HEK293 (cell line): ENCODE measurements around the gene OR2H1.

Experiments
- CTCF ChIA-PET: fragments of 350-600 bp; formaldehyde crosslinking; extraction: SDS; loops from one replicate; lab custom pipeline; 2021; ENCODE audit warnings: antibody characterized with exemption; lab: Yijun Ruan, JAX
- POLR2A ChIA-PET: fragments of 300-600 bp; formaldehyde crosslinking; extraction: SDS; loops from one replicate; lab custom pipeline; 2020; ENCODE audit warnings: antibody characterized with exemption, inconsistent platforms; lab: Yijun Ruan, JAX
- H3K27ac ChIP-seq: fragments of 200-500 bp; sonication (Bioruptor generic); 2 replicates; pipeline ENCODE4 v1.5.1; 2014; ENCODE audit warnings: low read depth, low read length, control low read depth, inconsistent platforms; ENCODE audit errors: extremely low read depth
- H3K36me3 ChIP-seq, 2 experiments: fragments of 200-500 bp in 1 of 2; sonication (Bioruptor generic) in 1 of 2; 1 replicate in 1 of 2; 2 replicates in 1 of 2; pipeline ENCODE4 v1.5.1; 2014 to 2017; ENCODE audit warnings: inconsistent platforms in 2 of 2, low read length in 2 of 2; ENCODE audit not compliant: control insufficient read depth in 2 of 2, insufficient read depth in 1 of 2
- H3K4me1 ChIP-seq: fragments of 200-500 bp; sonication (Bioruptor generic); 2 replicates; pipeline ENCODE4 v1.5.1; 2014; ENCODE audit warnings: mild to moderate bottlenecking, low read length, inconsistent platforms; ENCODE audit not compliant: control insufficient read depth, insufficient read depth
- H3K4me3 ChIP-seq: 2 replicates; pipeline ENCODE4 v1.5.1; 2011; ENCODE audit warnings: low read depth, mild to moderate bottlenecking, control low read depth, low read length, moderate library complexity
- H3K9me3 ChIP-seq: fragments of 200-500 bp; sonication (Bioruptor generic); 2 replicates; pipeline ENCODE4 v1.5.1; 2014; ENCODE audit warnings: low read depth, low read length, inconsistent platforms; ENCODE audit not compliant: control insufficient read depth, insufficient read depth
- GLIS2 ChIP-seq: fragments of 450-650 bp; formaldehyde crosslinking; IDR thresholded peaks from 2 replicates; pipeline ENCODE4 v1.5.1; 2016; ENCODE audit warnings: missing biosample characterization, missing genetic modification characterization
- HOXD13 ChIP-seq: sonication (generic); formaldehyde crosslinking; IDR thresholded peaks from 2 replicates; pipeline ENCODE4 v1.8.0; 2022; ENCODE audit warnings: missing genetic modification reagents, borderline replicate concordance
- ZBTB20 ChIP-seq: fragments of 450-650 bp; formaldehyde crosslinking; IDR thresholded peaks from 2 replicates; pipeline ENCODE4 v1.5.1; 2016; ENCODE audit warnings: missing biosample characterization, missing genetic modification characterization
- ZBTB8A ChIP-seq: fragments of 450-650 bp; formaldehyde crosslinking; IDR thresholded peaks from 2 replicates; pipeline ENCODE4 v1.5.1; 2016; ENCODE audit warnings: missing biosample characterization, missing genetic modification characterization
- ZNF121 ChIP-seq: fragments of 450-650 bp; formaldehyde crosslinking; IDR thresholded peaks from 2 replicates; pipeline ENCODE4 v1.5.1; 2016; ENCODE audit warnings: missing biosample characterization, missing genetic modification characterization
- ZNF132 ChIP-seq: fragments of 450-650 bp; formaldehyde crosslinking; IDR thresholded peaks from 2 replicates; pipeline ENCODE4 v1.5.1; 2017; ENCODE audit warnings: missing biosample characterization, missing genetic modification characterization, borderline replicate concordance
- ZNF221 ChIP-seq: fragments of 450-650 bp; formaldehyde crosslinking; IDR thresholded peaks from 2 replicates; pipeline ENCODE4 v1.5.1; 2017; ENCODE audit warnings: missing biosample characterization, missing genetic modification characterization, borderline replicate concordance
- ZNF274 ChIP-seq, 2 experiments: fragments of 200-500 bp in 1 of 2; fragments of 450-650 bp in 1 of 2; sonication (Bioruptor generic) in 1 of 2; formaldehyde crosslinking in 1 of 2; IDR thresholded peaks; 2 replicates each; pipeline versions ENCODE4 v1.5.1 to v1.6.1; 2014 to 2016; ENCODE audit warnings: borderline replicate concordance in 1 of 2, inconsistent platforms in 1 of 2, low read length in 1 of 2, missing biosample characterization in 1 of 2, missing genetic modification characterization in 1 of 2
- ZNF596 ChIP-seq: fragments of 450-650 bp; IDR thresholded peaks from 2 replicates; pipeline ENCODE4 v1.5.0; 2018; ENCODE audit warnings: missing biosample characterization, mild to moderate bottlenecking, missing genetic modification characterization, moderate library complexity
- ZSCAN23 ChIP-seq: fragments of 450-650 bp; formaldehyde crosslinking; IDR thresholded peaks from 2 replicates; pipeline ENCODE4 v1.5.1; 2016; ENCODE audit warnings: missing biosample characterization, missing genetic modification characterization
- TF ChIP-seq, protein P1 (sequence below): fragments of 450-650 bp; formaldehyde crosslinking; IDR thresholded peaks from 2 replicates; pipeline ENCODE4 v1.5.1; 2016; ENCODE audit warnings: missing biosample characterization, missing genetic modification characterization
- TF ChIP-seq, protein P2 (sequence below): fragments of 450-650 bp; formaldehyde crosslinking; IDR thresholded peaks from 2 replicates; pipeline ENCODE4 v1.5.1; 2016; ENCODE audit warnings: missing biosample characterization, missing genetic modification characterization, low read depth
- TF ChIP-seq, protein P3 (sequence below): fragments of 450-650 bp; formaldehyde crosslinking; IDR thresholded peaks from 2 replicates; pipeline ENCODE4 v1.5.1; 2016; ENCODE audit warnings: missing biosample characterization, missing genetic modification characterization
- TF ChIP-seq, protein P4 (sequence below): fragments of 450-650 bp; formaldehyde crosslinking; IDR thresholded peaks from 2 replicates; pipeline ENCODE4 v1.5.1; 2016; ENCODE audit warnings: missing biosample characterization, missing genetic modification characterization
- TF ChIP-seq, protein P5 (sequence below): fragments of 450-650 bp; formaldehyde crosslinking; IDR thresholded peaks from 2 replicates; pipeline ENCODE4 v1.5.1; 2016; ENCODE audit warnings: missing biosample characterization, missing genetic modification characterization
- TF ChIP-seq, protein P6 (sequence below): fragments of 450-650 bp; formaldehyde crosslinking; IDR thresholded peaks from 2 replicates; pipeline ENCODE4 v1.5.1; 2016; ENCODE audit warnings: missing biosample characterization, missing genetic modification characterization
- TF ChIP-seq, protein P7 (sequence below): fragments of 450-650 bp; formaldehyde crosslinking; IDR thresholded peaks from 2 replicates; pipeline ENCODE4 v1.5.1; 2016; ENCODE audit warnings: missing biosample characterization, missing genetic modification characterization, low read depth

OR2H1 gene

DNA sequence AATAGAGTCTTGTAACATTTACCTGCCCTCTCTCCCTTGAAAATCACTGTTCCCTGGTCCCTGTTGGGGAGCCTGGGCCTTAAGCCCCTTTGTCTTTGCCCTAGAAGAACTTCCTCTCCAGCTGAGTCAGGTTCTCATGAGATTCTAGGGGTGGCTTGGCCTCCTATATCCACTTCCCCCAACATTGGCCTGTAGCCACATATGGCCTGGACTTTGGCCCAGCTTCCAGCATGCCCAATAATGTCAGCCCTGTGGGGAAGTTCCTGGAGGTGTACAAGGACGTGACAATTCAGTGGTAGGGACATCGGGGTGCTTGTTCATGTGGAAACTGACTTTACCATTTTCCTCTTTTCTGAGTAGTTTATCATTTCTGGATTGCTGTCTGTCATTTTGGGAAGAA, 48.0 kb downstream of the OR2H1 start:
- CTCF ChIA-PET, result interaction anchor here (0.8 kb wide), 1 partner anchor 84 kb away, joined by 5 read pairs; no protein-coding TSS in a partner anchor
- TF ChIP-seq ZNF596 (tag by site-specific recombination) (no peak), GLIS2 (tag by site-specific recombination) (no peak), HOXD13 (CRISPR knock-in tag) (no peak), ZNF221 (no peak), ZNF274 (IDR thresholded peaks at IDR 0.05; ENCODE audit: low read length) (no peak), ZNF274 (tag by site-specific recombination; IDR thresholded peaks at IDR 0.05; ENCODE audit: borderline replicate concordance) (no peak), ZNF121 (tag by site-specific recombination) (no peak), ZBTB20 (no peak), ZBTB8A (no peak), ZSCAN23 (no peak), ZNF132 (tag by site-specific recombination) (no peak)
- TF ChIP-seq, protein P1, sequence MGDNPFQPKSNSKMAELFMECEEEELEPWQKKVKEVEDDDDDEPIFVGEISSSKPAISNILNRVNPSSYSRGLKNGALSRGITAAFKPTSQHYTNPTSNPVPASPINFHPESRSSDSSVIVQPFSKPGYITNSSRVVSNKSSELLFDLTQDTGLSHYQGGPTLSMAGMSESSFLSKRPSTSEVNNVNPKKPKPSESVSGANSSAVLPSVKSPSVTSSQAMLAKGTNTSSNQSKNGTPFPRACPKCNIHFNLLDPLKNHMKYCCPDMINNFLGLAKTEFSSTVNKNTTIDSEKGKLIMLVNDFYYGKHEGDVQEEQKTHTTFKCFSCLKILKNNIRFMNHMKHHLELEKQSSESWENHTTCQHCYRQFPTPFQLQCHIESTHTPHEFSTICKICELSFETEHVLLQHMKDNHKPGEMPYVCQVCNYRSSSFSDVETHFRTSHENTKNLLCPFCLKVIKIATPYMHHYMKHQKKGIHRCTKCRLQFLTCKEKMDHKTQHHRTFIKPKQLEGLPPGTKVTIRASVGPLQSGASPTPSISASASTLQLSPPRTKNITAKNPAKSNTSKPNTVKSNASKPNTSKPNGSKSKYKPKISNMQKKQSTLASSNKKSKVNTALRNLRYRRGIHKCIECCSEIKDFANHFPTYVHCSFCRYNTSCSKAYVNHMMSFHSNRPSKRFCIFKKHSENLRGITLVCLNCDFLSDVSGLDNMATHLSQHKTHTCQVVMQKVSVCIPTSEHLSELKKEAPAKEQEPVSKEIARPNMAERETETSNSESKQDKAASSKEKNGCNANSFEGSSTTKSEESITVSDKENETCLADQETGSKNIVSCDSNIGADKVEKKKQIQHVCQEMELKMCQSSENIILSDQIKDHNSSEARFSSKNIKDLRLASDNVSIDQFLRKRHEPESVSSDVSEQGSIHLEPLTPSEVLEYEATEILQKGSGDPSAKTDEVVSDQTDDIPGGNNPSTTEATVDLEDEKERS (tag by site-specific recombination), result no peak
- TF ChIP-seq, protein P2, sequence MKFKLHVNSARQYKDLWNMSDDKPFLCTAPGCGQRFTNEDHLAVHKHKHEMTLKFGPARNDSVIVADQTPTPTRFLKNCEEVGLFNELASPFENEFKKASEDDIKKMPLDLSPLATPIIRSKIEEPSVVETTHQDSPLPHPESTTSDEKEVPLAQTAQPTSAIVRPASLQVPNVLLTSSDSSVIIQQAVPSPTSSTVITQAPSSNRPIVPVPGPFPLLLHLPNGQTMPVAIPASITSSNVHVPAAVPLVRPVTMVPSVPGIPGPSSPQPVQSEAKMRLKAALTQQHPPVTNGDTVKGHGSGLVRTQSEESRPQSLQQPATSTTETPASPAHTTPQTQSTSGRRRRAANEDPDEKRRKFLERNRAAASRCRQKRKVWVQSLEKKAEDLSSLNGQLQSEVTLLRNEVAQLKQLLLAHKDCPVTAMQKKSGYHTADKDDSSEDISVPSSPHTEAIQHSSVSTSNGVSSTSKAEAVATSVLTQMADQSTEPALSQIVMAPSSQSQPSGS (tag by site-specific recombination), result no peak
- TF ChIP-seq, protein P3, sequence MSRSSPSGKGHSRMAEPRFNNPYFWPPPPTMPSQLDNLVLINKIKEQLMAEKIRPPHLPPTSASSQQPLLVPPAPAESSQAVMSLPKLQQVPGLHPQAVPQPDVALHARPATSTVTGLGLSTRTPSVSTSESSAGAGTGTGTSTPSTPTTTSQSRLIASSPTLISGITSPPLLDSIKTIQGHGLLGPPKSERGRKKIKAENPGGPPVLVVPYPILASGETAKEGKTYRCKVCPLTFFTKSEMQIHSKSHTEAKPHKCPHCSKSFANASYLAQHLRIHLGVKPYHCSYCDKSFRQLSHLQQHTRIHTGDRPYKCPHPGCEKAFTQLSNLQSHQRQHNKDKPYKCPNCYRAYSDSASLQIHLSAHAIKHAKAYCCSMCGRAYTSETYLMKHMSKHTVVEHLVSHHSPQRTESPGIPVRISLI, result no peak
- TF ChIP-seq, protein P4, sequence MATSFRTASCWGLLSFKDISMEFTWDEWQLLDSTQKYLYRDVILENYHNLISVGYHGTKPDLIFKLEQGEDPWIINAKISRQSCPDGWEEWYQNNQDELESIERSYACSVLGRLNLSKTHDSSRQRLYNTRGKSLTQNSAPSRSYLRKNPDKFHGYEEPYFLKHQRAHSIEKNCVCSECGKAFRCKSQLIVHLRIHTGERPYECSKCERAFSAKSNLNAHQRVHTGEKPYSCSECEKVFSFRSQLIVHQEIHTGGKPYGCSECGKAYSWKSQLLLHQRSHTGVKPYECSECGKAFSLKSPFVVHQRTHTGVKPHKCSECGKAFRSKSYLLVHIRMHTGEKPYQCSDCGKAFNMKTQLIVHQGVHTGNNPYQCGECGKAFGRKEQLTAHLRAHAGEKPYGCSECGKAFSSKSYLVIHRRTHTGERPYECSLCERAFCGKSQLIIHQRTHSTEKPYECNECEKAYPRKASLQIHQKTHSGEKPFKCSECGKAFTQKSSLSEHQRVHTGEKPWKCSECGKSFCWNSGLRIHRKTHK (tag by site-specific recombination), result no peak
- TF ChIP-seq, protein P5, sequence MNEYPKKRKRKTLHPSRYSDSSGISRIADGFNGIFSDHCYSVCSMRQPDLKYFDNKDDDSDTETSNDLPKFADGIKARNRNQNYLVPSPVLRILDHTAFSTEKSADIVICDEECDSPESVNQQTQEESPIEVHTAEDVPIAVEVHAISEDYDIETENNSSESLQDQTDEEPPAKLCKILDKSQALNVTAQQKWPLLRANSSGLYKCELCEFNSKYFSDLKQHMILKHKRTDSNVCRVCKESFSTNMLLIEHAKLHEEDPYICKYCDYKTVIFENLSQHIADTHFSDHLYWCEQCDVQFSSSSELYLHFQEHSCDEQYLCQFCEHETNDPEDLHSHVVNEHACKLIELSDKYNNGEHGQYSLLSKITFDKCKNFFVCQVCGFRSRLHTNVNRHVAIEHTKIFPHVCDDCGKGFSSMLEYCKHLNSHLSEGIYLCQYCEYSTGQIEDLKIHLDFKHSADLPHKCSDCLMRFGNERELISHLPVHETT (tag by site-specific recombination), result no peak
- TF ChIP-seq, protein P6, sequence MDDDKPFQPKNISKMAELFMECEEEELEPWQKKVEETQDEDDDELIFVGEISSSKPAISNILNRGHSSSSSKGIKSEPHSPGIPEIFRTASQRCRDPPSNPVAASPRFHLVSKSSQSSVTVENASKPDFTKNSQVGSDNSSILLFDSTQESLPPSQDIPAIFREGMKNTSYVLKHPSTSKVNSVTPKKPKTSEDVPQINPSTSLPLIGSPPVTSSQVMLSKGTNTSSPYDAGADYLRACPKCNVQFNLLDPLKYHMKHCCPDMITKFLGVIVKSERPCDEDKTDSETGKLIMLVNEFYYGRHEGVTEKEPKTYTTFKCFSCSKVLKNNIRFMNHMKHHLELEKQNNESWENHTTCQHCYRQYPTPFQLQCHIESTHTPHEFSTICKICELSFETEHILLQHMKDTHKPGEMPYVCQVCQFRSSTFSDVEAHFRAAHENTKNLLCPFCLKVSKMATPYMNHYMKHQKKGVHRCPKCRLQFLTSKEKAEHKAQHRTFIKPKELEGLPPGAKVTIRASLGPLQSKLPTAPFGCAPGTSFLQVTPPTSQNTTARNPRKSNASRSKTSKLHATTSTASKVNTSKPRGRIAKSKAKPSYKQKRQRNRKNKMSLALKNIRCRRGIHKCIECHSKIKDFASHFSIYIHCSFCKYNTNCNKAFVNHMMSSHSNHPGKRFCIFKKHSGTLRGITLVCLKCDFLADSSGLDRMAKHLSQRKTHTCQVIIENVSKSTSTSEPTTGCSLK (tag by site-specific recombination), result no peak
- TF ChIP-seq, protein P7, sequence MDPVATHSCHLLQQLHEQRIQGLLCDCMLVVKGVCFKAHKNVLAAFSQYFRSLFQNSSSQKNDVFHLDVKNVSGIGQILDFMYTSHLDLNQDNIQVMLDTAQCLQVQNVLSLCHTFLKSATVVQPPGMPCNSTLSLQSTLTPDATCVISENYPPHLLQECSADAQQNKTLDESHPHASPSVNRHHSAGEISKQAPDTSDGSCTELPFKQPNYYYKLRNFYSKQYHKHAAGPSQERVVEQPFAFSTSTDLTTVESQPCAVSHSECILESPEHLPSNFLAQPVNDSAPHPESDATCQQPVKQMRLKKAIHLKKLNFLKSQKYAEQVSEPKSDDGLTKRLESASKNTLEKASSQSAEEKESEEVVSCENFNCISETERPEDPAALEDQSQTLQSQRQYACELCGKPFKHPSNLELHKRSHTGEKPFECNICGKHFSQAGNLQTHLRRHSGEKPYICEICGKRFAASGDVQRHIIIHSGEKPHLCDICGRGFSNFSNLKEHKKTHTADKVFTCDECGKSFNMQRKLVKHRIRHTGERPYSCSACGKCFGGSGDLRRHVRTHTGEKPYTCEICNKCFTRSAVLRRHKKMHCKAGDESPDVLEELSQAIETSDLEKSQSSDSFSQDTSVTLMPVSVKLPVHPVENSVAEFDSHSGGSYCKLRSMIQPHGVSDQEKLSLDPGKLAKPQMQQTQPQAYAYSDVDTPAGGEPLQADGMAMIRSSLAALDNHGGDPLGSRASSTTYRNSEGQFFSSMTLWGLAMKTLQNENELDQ, result no peak

More for the DNA sequence above, 48.0 kb downstream of the OR2H1 start:
- H3K4me1 ChIP-seq, result peaks cover 1% of the 10 kb centered on the region; the same call in 1 of the 2 replicates
- no peak overlapping the region for H3K27ac ChIP-seq
- no peaks in the 10 kb centered on the region for H3K9me3 ChIP-seq
- POLR2A ChIA-PET, result no interaction called here
- no peak overlapping the region for H3K4me3 ChIP-seq
- H3K36me3 ChIP-seq, result no peaks in the 10 kb centered on the region
